Subcutaneous adipose tissue (tissue), 4 donors: ENCODE data around the gene CIRBP. TPM values are rescaled to one million over a fixed set of nuclear protein-coding genes. Genes with fewer than 3 reads are reported as not detected.

ENCODE experiments used
- CTCF ChIP-seq: fragments of 450-650 bp; IDR thresholded peaks from one replicate; pipeline ENCODE4 v1.5.1; 2016; ENCODE audit warnings: low read depth, mild to moderate bottlenecking, control low read depth, antibody characterized with exemption, moderate library complexity
- total RNA-seq, 4 donors: library from RNA; depleted of rRNA; stranded (reverse); fragments of >200 nt; gene quantifications; one replicate each; pipeline ENCODE4 v1.1.0, GENCODE V29; 2016

CIRBP gene
- total RNA-seq, 4 donors from 2014 or later = 159 to 753 (median 413) TPM

DNA sequence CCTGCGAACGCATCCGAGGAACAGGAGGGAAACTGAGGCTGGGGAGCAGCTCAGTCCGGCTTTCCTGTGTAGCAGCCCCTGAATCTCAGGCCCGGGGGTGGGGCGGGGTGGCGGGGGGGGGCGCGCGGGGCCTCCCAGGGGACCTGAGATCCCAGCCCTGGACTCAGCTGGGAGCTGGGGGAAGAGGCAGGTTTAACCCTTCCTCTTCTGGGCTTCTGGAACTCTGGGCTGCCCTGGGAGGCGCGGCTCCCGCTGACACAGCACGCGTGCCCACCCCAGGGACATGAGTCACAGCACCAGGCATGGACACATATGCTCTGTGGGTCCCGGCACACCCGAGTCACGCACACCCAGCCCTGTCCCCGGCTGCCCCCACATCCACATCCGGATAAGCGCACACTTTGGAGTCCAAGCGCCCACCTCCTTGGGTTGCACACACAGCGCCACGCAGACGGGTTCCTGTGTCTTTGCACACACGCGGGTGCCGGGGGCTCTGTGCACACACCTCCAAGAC, 3.5 kb upstream of the CIRBP start:
- no peak for TF ChIP-seq CTCF

DNA sequence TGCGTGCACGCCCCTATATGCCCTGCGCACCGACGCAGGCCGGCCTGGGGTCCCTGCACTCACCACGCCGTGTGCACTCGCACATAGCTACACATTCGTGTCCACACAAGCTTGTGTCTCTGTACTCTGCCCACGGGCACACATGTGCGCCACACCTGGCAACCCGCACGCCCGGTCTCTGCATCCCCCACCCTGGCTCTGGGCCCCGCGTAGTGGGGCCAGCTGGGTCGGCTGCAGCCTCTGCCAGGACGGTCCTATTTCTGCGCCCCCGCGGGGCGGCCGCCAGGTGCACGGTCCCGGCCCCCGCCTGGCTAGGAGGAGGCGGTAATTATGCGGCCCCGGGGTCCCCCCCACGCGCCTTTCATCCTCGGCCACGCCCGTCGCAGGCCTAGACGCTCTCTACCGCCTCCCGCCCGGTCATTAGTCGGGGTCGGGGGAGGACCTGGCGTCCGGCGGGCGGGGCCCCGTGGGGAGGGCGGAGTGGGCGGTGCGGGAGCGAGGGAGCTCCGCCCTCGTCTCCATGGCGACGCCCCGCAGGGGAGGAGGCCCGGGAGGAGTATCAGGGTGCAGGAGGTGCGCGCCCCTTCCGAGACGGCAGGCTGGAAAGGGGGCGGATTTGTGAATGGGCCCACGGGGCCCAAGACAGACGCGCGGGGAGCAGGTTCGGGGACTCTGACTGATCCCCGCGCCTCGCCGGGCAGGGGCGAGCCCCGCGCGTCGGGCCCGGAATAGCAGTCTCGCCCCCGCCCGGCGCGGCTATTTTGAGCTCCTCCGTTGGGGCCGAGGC, 2.8 kb upstream of the CIRBP start:
- no peak for TF ChIP-seq CTCF

DNA sequence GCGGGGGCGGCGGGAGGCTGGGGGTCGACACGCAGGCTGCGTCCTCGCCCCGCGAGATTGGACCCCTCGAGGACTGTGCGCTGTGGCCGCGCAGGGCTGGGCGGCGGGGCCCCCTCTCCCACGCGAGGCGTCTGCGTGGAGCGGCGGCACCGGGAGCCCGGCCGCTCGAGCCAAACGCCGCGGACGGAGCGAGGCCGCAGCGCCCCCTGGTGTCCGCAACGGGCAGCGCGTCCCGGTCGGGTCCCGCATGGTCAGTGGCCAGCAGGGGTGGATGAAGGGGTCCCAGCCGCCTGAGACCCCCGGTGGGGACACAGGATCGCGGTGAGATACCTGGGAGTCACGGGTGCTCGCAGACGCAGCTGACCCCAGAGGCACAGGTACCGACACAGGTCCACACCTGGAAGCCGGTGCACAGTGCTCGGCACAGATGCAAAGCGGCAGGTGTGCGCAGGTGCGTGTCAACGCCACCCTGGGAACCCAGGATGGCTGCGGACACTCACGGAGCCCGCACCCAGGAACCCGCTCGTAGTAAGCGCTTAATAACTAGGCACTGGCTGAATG, 2.1 kb upstream of the CIRBP start:
- TF ChIP-seq CTCF = no peak

- no peak for TF ChIP-seq CTCF
Observed at GRCh38 chr19:1267477-1268225, 1.5 kb upstream of the CIRBP start.

DNA sequence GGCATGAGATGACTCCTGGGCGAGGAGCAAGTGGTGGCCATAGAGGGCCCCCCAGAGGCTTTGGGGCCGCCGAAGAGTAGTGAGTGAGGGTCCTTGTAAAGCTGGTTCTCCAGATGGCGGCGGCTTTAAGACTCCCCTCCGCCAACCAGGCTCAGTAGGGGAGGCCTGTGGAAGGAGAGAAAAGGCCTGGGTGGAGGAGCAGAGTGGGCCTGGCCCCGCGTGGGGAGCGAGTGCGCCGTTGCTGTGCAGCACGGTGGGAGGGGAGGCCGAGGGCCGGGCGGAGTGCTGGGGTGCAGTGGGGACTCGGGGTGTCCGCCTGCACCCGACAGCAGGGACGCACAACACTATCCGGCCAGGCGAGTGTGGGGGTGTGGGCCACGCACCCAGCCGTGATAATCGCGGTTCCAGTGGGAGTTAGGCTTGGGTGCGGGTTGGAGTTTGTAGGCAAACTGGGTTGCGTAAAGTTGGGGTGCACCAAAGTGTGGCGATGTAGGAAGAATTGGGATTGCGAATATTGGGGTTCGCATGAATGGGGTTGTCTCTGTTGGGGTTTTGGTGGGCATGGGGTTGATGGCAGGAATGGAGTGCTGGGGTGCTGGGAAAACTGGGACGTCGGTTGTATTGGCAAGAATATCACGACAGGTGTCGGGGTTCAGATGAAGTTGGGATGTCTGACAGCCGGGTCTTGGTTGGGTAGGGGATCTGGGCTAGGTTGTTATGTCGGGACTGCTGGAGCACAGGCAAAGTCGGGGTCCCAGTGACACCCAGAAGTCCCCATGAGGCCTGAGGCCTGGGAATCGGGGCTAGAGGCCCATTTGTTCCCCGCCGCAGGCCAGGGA, 687 bp upstream of the CIRBP start:
- no peak for TF ChIP-seq CTCF

GRCh38 chr19:1269478-1270212, 513 bp downstream of the CIRBP start:
- TF ChIP-seq CTCF = no peak
